ENCODE measurements around the gene TMEM95.
A peak's percentile ranks its signal among the peaks of the same experiment; 100 is the strongest.

Gene TMEM95

GRCh38 chr17:7346761-7347614 lies 8.0 kb upstream of the TMEM95 start:
- H3K9ac ChIP-seq (ENCODE audit: low read depth in 1 of 2, low read length in 2 of 2) = no peak overlapping the region
- H3K27ac ChIP-seq (ENCODE audit: low read depth in 2 of 2, low read length in 2 of 2) = no peak overlapping the region
- no peak overlapping the region for H3K4me3 ChIP-seq (ENCODE audit: low read length in 2 of 2)
- peaks cover 0 to 1% of the 10 kb centered on the region in 2 donors for H3K36me3 ChIP-seq (ENCODE audit: control insufficient read depth in 2 of 2, insufficient read depth in 2 of 2, low read length in 2 of 2)
- H3K27me3 ChIP-seq (ENCODE audit: control insufficient read depth in 2 of 2, insufficient read depth in 2 of 2, low read length in 2 of 2) = no peaks in the 10 kb centered on the region
- H3K4me1 ChIP-seq (ENCODE audit: control insufficient read depth in 2 of 2, insufficient read depth in 2 of 2, low read length in 2 of 2) = peaks cover 11 to 13% of the 10 kb centered on the region in 2 donors
- no peaks in the 10 kb centered on the region for H3K9me3 ChIP-seq (ENCODE audit: control insufficient read depth in 2 of 2, low read length in 2 of 2)

- Histone ChIP-seq H3K4me3 (ENCODE audit: low read length in 2 of 2) (no peak overlapping the region), H3K4me1 (ENCODE audit: control insufficient read depth in 2 of 2, insufficient read depth in 2 of 2, low read length in 2 of 2) (peaks cover 18 to 19% of the 10 kb centered on the region in 2 donors), H3K9me3 (ENCODE audit: control insufficient read depth in 2 of 2, low read length in 2 of 2) (no peaks in the 10 kb centered on the region), H3K36me3 (ENCODE audit: control insufficient read depth in 2 of 2, insufficient read depth in 2 of 2, low read length in 2 of 2) (no peaks in the 10 kb centered on the region), H3K27ac (ENCODE audit: low read depth in 2 of 2, low read length in 2 of 2) (no peak overlapping the region), H3K27me3 (ENCODE audit: control insufficient read depth in 2 of 2, insufficient read depth in 2 of 2, low read length in 2 of 2) (no peaks in the 10 kb centered on the region), H3K9ac (ENCODE audit: low read depth in 1 of 2, low read length in 2 of 2) (no peak overlapping the region)
Measured at GRCh38 chr17:7347630-7348477, 7.1 kb upstream of the TMEM95 start.

GRCh38 chr17:7348478-7349242 lies 6.3 kb upstream of the TMEM95 start:
- Histone ChIP-seq H3K9ac (ENCODE audit: low read depth in 1 of 2, low read length in 2 of 2) (no peak overlapping the region), H3K4me1 (ENCODE audit: control insufficient read depth in 2 of 2, insufficient read depth in 2 of 2, low read length in 2 of 2) (peaks cover 22 to 24% of the 10 kb centered on the region in 2 donors), H3K27ac (ENCODE audit: low read depth in 2 of 2, low read length in 2 of 2) (no peak overlapping the region)

GRCh38 chr17:7351665-7352502 lies 3.1 kb upstream of the TMEM95 start, which contains the start of gene KCTD11:
TSS of gene KCTD11 (plus strand) at chr17:7352162.
- peak within 1 kb of the TSS; percentile 90 to 95 for H3K9ac ChIP-seq (ENCODE audit: low read depth in 1 of 2, low read length in 2 of 2)
- H3K36me3 ChIP-seq (ENCODE audit: control insufficient read depth in 2 of 2, insufficient read depth in 2 of 2, low read length in 2 of 2) = no peaks in the 10 kb centered on the region
- H3K4me3 ChIP-seq (ENCODE audit: low read length in 2 of 2) = peak within 1 kb of the TSS; percentile 83 to 86
- no peaks in the 10 kb centered on the region for H3K27me3 ChIP-seq (ENCODE audit: control insufficient read depth in 2 of 2, insufficient read depth in 2 of 2, low read length in 2 of 2)
- H3K9me3 ChIP-seq (ENCODE audit: control insufficient read depth in 2 of 2, low read length in 2 of 2) = no peaks in the 10 kb centered on the region
- peak within 1 kb of the TSS; percentile 96 to 97 for H3K27ac ChIP-seq (ENCODE audit: low read depth in 2 of 2, low read length in 2 of 2)
- peaks cover 27 to 39% of the 10 kb centered on the region in 2 donors for H3K4me1 ChIP-seq (ENCODE audit: control insufficient read depth in 2 of 2, insufficient read depth in 2 of 2, low read length in 2 of 2)

More at GRCh38 chr17:7348478-7349242, 6.3 kb upstream of the TMEM95 start:
- H3K4me3 ChIP-seq (ENCODE audit: low read length in 2 of 2) = no peak overlapping the region
- no peaks in the 10 kb centered on the region for H3K36me3 ChIP-seq (ENCODE audit: control insufficient read depth in 2 of 2, insufficient read depth in 2 of 2, low read length in 2 of 2)
- H3K9me3 ChIP-seq (ENCODE audit: control insufficient read depth in 2 of 2, low read length in 2 of 2) = no peaks in the 10 kb centered on the region
- H3K27me3 ChIP-seq (ENCODE audit: control insufficient read depth in 2 of 2, insufficient read depth in 2 of 2, low read length in 2 of 2) = no peaks in the 10 kb centered on the region

GRCh38 chr17:7352503-7352889 lies 2.5 kb upstream of the TMEM95 start:
- peak overlapping the region; percentile 84 to 95 for H3K9ac ChIP-seq (ENCODE audit: low read depth in 1 of 2, low read length in 2 of 2)
- peak overlapping the region; percentile 96 to 97 for H3K27ac ChIP-seq (ENCODE audit: low read depth in 2 of 2, low read length in 2 of 2)
- H3K4me1 ChIP-seq (ENCODE audit: control insufficient read depth in 2 of 2, insufficient read depth in 2 of 2, low read length in 2 of 2) = peaks cover 27 to 39% of the 10 kb centered on the region in 2 donors

GRCh38 chr17:7352910-7353635 lies 1.9 kb upstream of the TMEM95 start:
- H3K4me1 ChIP-seq (ENCODE audit: control insufficient read depth in 2 of 2, insufficient read depth in 2 of 2, low read length in 2 of 2) = peaks cover 27 to 39% of the 10 kb centered on the region in 2 donors
- H3K27me3 ChIP-seq (ENCODE audit: control insufficient read depth in 2 of 2, insufficient read depth in 2 of 2, low read length in 2 of 2) = no peaks in the 10 kb centered on the region
- H3K9me3 ChIP-seq (ENCODE audit: control insufficient read depth in 2 of 2, low read length in 2 of 2) = no peaks in the 10 kb centered on the region
- peak overlapping the region; percentile 83 to 86 for H3K4me3 ChIP-seq (ENCODE audit: low read length in 2 of 2)
- no peaks in the 10 kb centered on the region for H3K36me3 ChIP-seq (ENCODE audit: control insufficient read depth in 2 of 2, insufficient read depth in 2 of 2, low read length in 2 of 2)
- peak overlapping the region in 1 of 2 donors; percentile 97 for H3K27ac ChIP-seq (ENCODE audit: low read depth in 2 of 2, low read length in 2 of 2)
- peak overlapping the region; percentile 84 to 95 for H3K9ac ChIP-seq (ENCODE audit: low read depth in 1 of 2, low read length in 2 of 2)

More at GRCh38 chr17:7352503-7352889, 2.5 kb upstream of the TMEM95 start:
- Histone ChIP-seq H3K36me3 (ENCODE audit: control insufficient read depth in 2 of 2, insufficient read depth in 2 of 2, low read length in 2 of 2) (no peaks in the 10 kb centered on the region), H3K27me3 (ENCODE audit: control insufficient read depth in 2 of 2, insufficient read depth in 2 of 2, low read length in 2 of 2) (no peaks in the 10 kb centered on the region), H3K4me3 (ENCODE audit: low read length in 2 of 2) (peak overlapping the region; percentile 83 to 86), H3K9me3 (ENCODE audit: control insufficient read depth in 2 of 2, low read length in 2 of 2) (no peaks in the 10 kb centered on the region)

GRCh38 chr17:7354262-7354843 lies 603 bp upstream of the TMEM95 start:
- peaks cover 27 to 39% of the 10 kb centered on the region in 2 donors for H3K4me1 ChIP-seq (ENCODE audit: control insufficient read depth in 2 of 2, insufficient read depth in 2 of 2, low read length in 2 of 2)
- no peak overlapping the region for H3K4me3 ChIP-seq (ENCODE audit: low read length in 2 of 2)
- no peaks in the 10 kb centered on the region for H3K9me3 ChIP-seq (ENCODE audit: control insufficient read depth in 2 of 2, low read length in 2 of 2)
- H3K27me3 ChIP-seq (ENCODE audit: control insufficient read depth in 2 of 2, insufficient read depth in 2 of 2, low read length in 2 of 2) = no peaks in the 10 kb centered on the region
- H3K27ac ChIP-seq (ENCODE audit: low read depth in 2 of 2, low read length in 2 of 2) = no peak overlapping the region
- H3K36me3 ChIP-seq (ENCODE audit: control insufficient read depth in 2 of 2, insufficient read depth in 2 of 2, low read length in 2 of 2) = no peaks in the 10 kb centered on the region
- peak overlapping the region in 1 of 2 donors; percentile 34 for H3K9ac ChIP-seq (ENCODE audit: low read depth in 1 of 2, low read length in 2 of 2)

- Histone ChIP-seq H3K9ac (ENCODE audit: low read depth in 1 of 2, low read length in 2 of 2) (peak overlapping the region in 1 of 2 donors; percentile 24), H3K4me3 (ENCODE audit: low read length in 2 of 2) (no peak overlapping the region), H3K27me3 (ENCODE audit: control insufficient read depth in 2 of 2, insufficient read depth in 2 of 2, low read length in 2 of 2) (no peaks in the 10 kb centered on the region), H3K27ac (ENCODE audit: low read depth in 2 of 2, low read length in 2 of 2) (peak overlapping the region in 1 of 2 donors; percentile 61), H3K4me1 (ENCODE audit: control insufficient read depth in 2 of 2, insufficient read depth in 2 of 2, low read length in 2 of 2) (peaks cover 22 to 32% of the 10 kb centered on the region in 2 donors), H3K9me3 (ENCODE audit: control insufficient read depth in 2 of 2, low read length in 2 of 2) (no peaks in the 10 kb centered on the region), H3K36me3 (ENCODE audit: control insufficient read depth in 2 of 2, insufficient read depth in 2 of 2, low read length in 2 of 2) (no peaks in the 10 kb centered on the region)
Measured at GRCh38 chr17:7355573-7355972, 617 bp downstream of the TMEM95 start.
